ENCODE results near the gene GOLGA1. TPM values are rescaled to one million over a fixed set of nuclear protein-coding genes. Genes with fewer than 3 reads are reported as not detected.

Gene GOLGA1
- total and polyA plus RNA-seq, 2 of the 13 experiments (the other 11 are each of a cell fraction or from before 2014, with no cell fraction given), result 12.7 to 15.9 TPM

DNA sequence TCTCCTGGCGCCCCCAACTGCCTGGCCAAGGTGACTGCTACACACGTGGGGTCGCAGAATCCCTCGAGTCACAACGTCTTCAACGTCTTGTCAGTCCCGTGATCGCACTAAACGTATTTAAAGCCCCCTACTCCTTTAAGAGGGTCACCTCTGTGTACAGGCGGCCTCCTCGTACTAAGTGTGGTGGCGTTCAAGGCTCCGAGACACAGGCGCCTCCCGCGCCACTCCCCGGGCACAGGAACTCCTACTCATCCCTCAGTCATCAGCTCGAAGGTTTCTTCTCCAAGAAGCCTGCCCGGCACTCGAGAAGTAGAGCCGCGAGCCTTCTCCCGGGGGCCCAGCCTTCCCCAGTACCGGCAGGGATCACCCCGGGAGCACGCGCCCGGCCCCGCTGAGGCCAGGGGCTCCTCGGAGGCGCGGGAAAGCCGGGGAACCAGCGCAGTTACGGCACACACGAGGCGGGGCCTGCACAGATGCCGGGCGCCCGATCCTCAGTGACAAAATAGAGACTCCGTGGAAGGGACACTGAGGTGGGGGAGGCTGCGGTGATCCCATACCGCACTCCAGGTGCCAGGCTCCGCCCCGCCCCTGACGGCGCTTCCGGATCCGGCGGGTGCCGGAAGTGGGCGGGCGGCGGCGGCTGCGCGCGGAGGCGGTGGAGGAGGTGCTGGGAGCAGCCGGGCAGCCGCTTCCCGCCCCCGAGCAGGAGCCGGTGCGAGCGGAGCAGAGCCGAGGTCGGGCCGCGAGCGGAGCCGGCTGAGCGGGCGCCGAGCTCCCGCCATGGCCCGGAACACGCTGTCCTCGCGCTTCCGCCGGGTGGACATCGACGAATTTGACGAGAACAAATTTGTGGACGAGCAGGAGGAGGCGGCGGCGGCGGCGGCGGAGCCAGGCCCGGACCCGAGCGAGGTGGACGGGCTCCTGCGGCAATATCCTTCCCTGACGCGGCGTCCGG is 72.1 kb downstream of the GOLGA1 start (continued):
- TF ChIP-seq ZBTB43 (CRISPR knock-in tag; conservative IDR thresholded peaks at IDR 0.05) (no peak), ZC3H13 (CRISPR knock-in tag; IDR thresholded peaks at IDR 0.05) (0 out of 2 replicates have a peak, but pooled peaks have one; percentile 19), RFX3 (CRISPR knock-in tag; IDR thresholded peaks at IDR 0.05) (no peak), ZNF720 (CRISPR knock-in tag; IDR thresholded peaks at IDR 0.05) (no peak), KLF16 (CRISPR knock-in tag; IDR thresholded peaks at IDR 0.05) (peak in 1 of 2 experiments; percentile 81; a peak in 2 of 4 replicates), PCBP2 (optimal IDR thresholded peaks at IDR 0.05; ENCODE audit: low read depth, low read length, poor library complexity, severe bottlenecking) (no peak), ZNF598 (CRISPR knock-in tag; IDR thresholded peaks at IDR 0.05; ENCODE audit: borderline replicate concordance) (no peak), ZNF616 (CRISPR knock-in tag; IDR thresholded peaks at IDR 0.05; ENCODE audit: low read depth) (0 out of 2 replicates have a peak, but pooled peaks have one; percentile 49), DPF2 (CRISPR knock-in tag; IDR thresholded peaks at IDR 0.05; ENCODE audit: borderline replicate concordance, low read depth) (no peak), ZFP91 (CRISPR knock-in tag; IDR thresholded peaks at IDR 0.05; ENCODE audit: borderline replicate concordance) (peak; percentile 80), RBM39 (IDR thresholded peaks at IDR 0.05; ENCODE audit: low read depth, low read length, poor library complexity, severe bottlenecking) (peak; percentile 97), ZNF207 (IDR thresholded peaks at IDR 0.05; ENCODE audit: borderline replicate concordance) (no peak), SOX6 (IDR thresholded peaks at IDR 0.05) (no peak), SOX6 (CRISPR knock-in tag; IDR thresholded peaks at IDR 0.05) (no peak), ZNF83 (CRISPR knock-in tag; IDR thresholded peaks at IDR 0.05; ENCODE audit: borderline replicate concordance) (no peak; the same call in 1 of the 2 replicates), MNT (IDR thresholded peaks at IDR 0.05) (no peak; the same call in 1 of the 2 replicates), ZNF788 (CRISPR knock-in tag; IDR thresholded peaks at IDR 0.05; ENCODE audit: borderline replicate concordance) (no peak), ZNF816 (CRISPR knock-in tag; IDR thresholded peaks at IDR 0.05; ENCODE audit: borderline replicate concordance) (no peak; the same call in 1 of the 2 replicates), ZBTB20 (CRISPR knock-in tag; IDR thresholded peaks at IDR 0.05; ENCODE audit: borderline replicate concordance, low read depth) (0 out of 2 replicates have a peak, but pooled peaks have one; percentile 35), ZFP1 (CRISPR knock-in tag; IDR thresholded peaks at IDR 0.05) (no peak), NKX3-1 (CRISPR knock-in tag; IDR thresholded peaks at IDR 0.05) (0 out of 2 replicates have a peak, but pooled peaks have one; percentile 10), MZF1 (CRISPR knock-in tag; IDR thresholded peaks at IDR 0.05; ENCODE audit: borderline replicate concordance) (no peak), ZNF34 (CRISPR knock-in tag; IDR thresholded peaks at IDR 0.05; ENCODE audit: borderline replicate concordance) (no peak)
- TF ChIP-seq, protein P1, sequence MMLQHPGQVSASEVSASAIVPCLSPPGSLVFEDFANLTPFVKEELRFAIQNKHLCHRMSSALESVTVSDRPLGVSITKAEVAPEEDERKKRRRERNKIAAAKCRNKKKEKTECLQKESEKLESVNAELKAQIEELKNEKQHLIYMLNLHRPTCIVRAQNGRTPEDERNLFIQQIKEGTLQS (CRISPR knock-in tag; IDR thresholded peaks at IDR 0.05), result no peak

Measured in HepG2 (cell line).